GM12878 (cell line): ENCODE results near the gene PITX1. TPM values are rescaled to one million over a fixed set of nuclear protein-coding genes. Genes with fewer than 3 reads are reported as not detected.

Source experiments
- ATAC-seq: fragments of 200-7000 bp; cut with Tn5 transposase; 3 replicates; pipeline ENCODE4 v1.9.1; 2020; ENCODE audit warnings: mild to moderate bottlenecking, moderate library complexity
- BruUV-seq: library from RNA; stranded (reverse); fragments of 400-500 nt; replicated peaks from 2 replicates; lab custom pipeline; 2021; lab: Mats Ljungman, UMichigan
- CTCF ChIA-PET: fragments of 300-600 bp; sonication (Branson Sonifier 250); formaldehyde crosslinking; extraction: SDS; loops from one replicate; lab custom pipeline; 2021; ENCODE audit warnings: inconsistent platforms; lab: Yijun Ruan, JAX
- POLR2A ChIA-PET: fragments of 350-600 bp; formaldehyde crosslinking; extraction: SDS; loops from one replicate; lab custom pipeline; 2021; ENCODE audit warnings: inconsistent platforms; lab: Charles Lee
- RAD21 ChIA-PET: fragments of 300-600 bp; sonication (Branson Sonifier 250); formaldehyde crosslinking; loops from one replicate; lab custom pipeline; 2023; ENCODE audit warnings: antibody characterized with exemption; ENCODE audit not compliant: unreplicated experiment; lab: Charles Lee
- SMC1A ChIA-PET: fragments of 300-600 bp; sonication (Branson Sonifier 250); formaldehyde crosslinking; loops from one replicate; lab custom pipeline; 2023; ENCODE audit not compliant: unreplicated experiment, uncharacterized antibody; lab: Charles Lee
- DNase-seq: peaks from one replicate; pipeline ENCODE4 v3.0.0-alpha.2; 2011; ENCODE audit warnings: low read depth, low spot score
- FAIRE-seq: peaks from 3 replicates; lab custom pipeline; 2011; peaks lifted over from hg19 to GRCh38; lab: Jason Lieb, UNC
- H2AFZ ChIP-seq: 2 replicates; pipeline ENCODE4 v1.6.0; 2011; ENCODE audit warnings: low read depth, low read length, control low read depth; ENCODE audit not compliant: control insufficient read depth
- H3K27ac ChIP-seq: 2 replicates; pipeline ENCODE4 v1.5.1; 2011; ENCODE audit warnings: control low read depth; ENCODE audit not compliant: control insufficient read depth, insufficient read depth
- H3K27me3 ChIP-seq, 2 experiments: replicated peaks in 1 of 2; 2 replicates each; pipeline versions ENCODE4 v1.6.0 to v1.6.1; 2011; ENCODE audit warnings: low read length in 1 of 2; ENCODE audit not compliant: control insufficient read depth in 2 of 2, insufficient read depth in 2 of 2
- H3K36me3 ChIP-seq, 2 experiments: 2 replicates each; pipeline ENCODE4 v1.5.1; 2011; ENCODE audit warnings: low read length in 1 of 2; ENCODE audit not compliant: control insufficient read depth in 2 of 2, insufficient read depth in 2 of 2
- H3K4me1 ChIP-seq: 2 replicates; pipeline ENCODE4 v1.6.1; 2011; ENCODE audit warnings: mild to moderate bottlenecking, low read length, moderate library complexity, mixed read lengths; ENCODE audit not compliant: control insufficient read depth, insufficient read depth
- H3K4me2 ChIP-seq: 2 replicates; pipeline ENCODE4 v1.6.0; 2011; ENCODE audit warnings: control low read depth; ENCODE audit not compliant: control insufficient read depth, insufficient read depth
- H3K4me3 ChIP-seq: fragments of 200-600 bp; sonication (generic); 2 replicates; pipeline ENCODE4 v1.5.1; 2016
- H3K79me2 ChIP-seq: 2 replicates; pipeline ENCODE4 v1.6.0; 2011; ENCODE audit warnings: low read length; ENCODE audit not compliant: control insufficient read depth, insufficient read depth
- H3K9ac ChIP-seq: 2 replicates; pipeline ENCODE4 v1.8.0; 2011; ENCODE audit warnings: low read length, control low read depth, mixed read lengths; ENCODE audit not compliant: control insufficient read depth, insufficient read depth
- H3K9me3 ChIP-seq: replicated peaks from 3 replicates; pipeline ENCODE4 v1.5.1; 2011; ENCODE audit warnings: mild to moderate bottlenecking, low read length; ENCODE audit not compliant: control insufficient read depth, insufficient read depth
- H4K20me1 ChIP-seq: 2 replicates; pipeline ENCODE4 v1.6.0; 2011; ENCODE audit not compliant: control insufficient read depth, insufficient read depth
- ATF7 ChIP-seq: fragments of 450-650 bp; IDR thresholded peaks from 2 replicates; pipeline ENCODE4 v1.6.1; 2016; ENCODE audit warnings: low read depth, mild to moderate bottlenecking
- BACH1 ChIP-seq: fragments of 450-650 bp; IDR thresholded peaks from 2 replicates; pipeline ENCODE4 v1.6.1; 2017; ENCODE audit warnings: mild to moderate bottlenecking, borderline replicate concordance
- EP300 ChIP-seq, 2 experiments: fragments of 150-350 bp in 1 of 2; IDR thresholded peaks; 2 replicates each; pipeline ENCODE4 v1.6.1; 2011 to 2012; ENCODE audit warnings: low read depth in 2 of 2, low read length in 2 of 2, borderline replicate concordance in 1 of 2, improper control_type of control experiment in 1 of 2, inconsistent platforms in 1 of 2; ENCODE audit not compliant: control insufficient read depth in 1 of 2
- ETV6 ChIP-seq, 2 experiments: fragments of 450-650 bp in 1 of 2; IDR thresholded peaks in 1 of 2; conservative IDR thresholded peaks in 1 of 2; 2 replicates each; pipeline ENCODE4 v1.6.1; 2014; ENCODE audit warnings: antibody characterized with exemption in 1 of 2, borderline replicate concordance in 1 of 2, low read depth in 1 of 2, mild to moderate bottlenecking in 1 of 2, moderate library complexity in 1 of 2
- GATAD2B ChIP-seq: fragments of 450-650 bp; conservative IDR thresholded peaks from 2 replicates; pipeline ENCODE4 v1.6.1; 2017; ENCODE audit warnings: low read depth, mild to moderate bottlenecking, moderate library complexity
- HDGF ChIP-seq: fragments of 450-650 bp; IDR thresholded peaks from 2 replicates; pipeline ENCODE4 v1.6.1; 2016; ENCODE audit warnings: antibody characterized with exemption
- IKZF1 ChIP-seq: fragments of 450-650 bp; conservative IDR thresholded peaks from 2 replicates; pipeline ENCODE4 v1.6.1; 2017; ENCODE audit warnings: antibody characterized with exemption, mild to moderate bottlenecking
- IRF4 ChIP-seq: IDR thresholded peaks from 2 replicates; pipeline ENCODE4 v1.6.1; 2011; ENCODE audit warnings: low read depth, low read length
- LARP7 ChIP-seq: fragments of 450-650 bp; IDR thresholded peaks from 2 replicates; pipeline ENCODE4 v1.6.1; 2017; ENCODE audit warnings: mild to moderate bottlenecking
- MEF2A ChIP-seq: IDR thresholded peaks from 2 replicates; pipeline ENCODE4 v1.6.1; 2011; ENCODE audit warnings: low read depth, mild to moderate bottlenecking, low read length, moderate library complexity; ENCODE audit not compliant: insufficient read depth
- MYC ChIP-seq: IDR thresholded peaks from 2 replicates; pipeline ENCODE4 v1.6.1; 2011; ENCODE audit warnings: mild to moderate bottlenecking, low read length, moderate library complexity, inconsistent platforms; ENCODE audit not compliant: insufficient read depth, insufficient replicate concordance, insufficient read length, severe bottlenecking
- SIN3A ChIP-seq: IDR thresholded peaks from 2 replicates; pipeline ENCODE4 v1.6.1; 2012; ENCODE audit warnings: low read depth, low read length, improper control_type of control experiment
- SMAD5 ChIP-seq: IDR thresholded peaks from 2 replicates; pipeline ENCODE4 v1.6.1; 2016; ENCODE audit warnings: antibody characterized with exemption, low read depth
- ZBED1 ChIP-seq: IDR thresholded peaks from 2 replicates; pipeline ENCODE4 v1.6.1; 2016; ENCODE audit warnings: borderline replicate concordance
- WGBS: methylation state at CpG from one replicate; pipeline ENCODE4 v1.1.6; 2016; ENCODE audit warnings: low lambda C conversion rate; ENCODE audit not compliant: insufficient replicate concordance, insufficient coverage; ENCODE audit errors: missing lambda C conversion rate; 5-methylcytosine and 5-hydroxymethylcytosine counted together
- in situ Hi-C: fragments of 300-500 bp; cut with MboI; formaldehyde crosslinking; loops from 9 replicates; pipeline ENCODE4 v1.14.3; 2018; ENCODE audit warnings: mixed read lengths
- intact Hi-C: fragments of 100-400 bp; cut with micrococcal nuclease; formaldehyde crosslinking; loops from one replicate; pipeline ENCODE4 v1.14.2; 2022; ENCODE audit not compliant: unreplicated experiment
- polyA plus RNA-seq, 11 experiments: library from polyadenylated mRNA; depleted of rRNA in 4 of 11; unstranded in 6 of 11; stranded (reverse) in 5 of 11; fragments of >200 nt; fragmentation: Nextera tagmentation in 4 of 11; fragmentation: Illumina TruSeq in 1 of 11; extraction: Ambion mirVana in 4 of 11; extraction: Trizol in 1 of 11; gene quantifications; 1 replicate in 1 of 11; 2 replicates in 10 of 11; pipeline versions ENCODE4 v1.2.1 to v1.2.3, GENCODE V29; 2011 to 2016; ENCODE audit warnings: inconsistent platforms in 2 of 11, missing spikeins in 2 of 11, low read depth in 1 of 11
- total RNA-seq, 4 experiments: library from RNA; depleted of rRNA in 3 of 4; stranded (reverse); fragments of >200 nt in 3 of 4; fragmentation: Illumina TruSeq in 1 of 4; extraction: Trizol in 1 of 4; gene quantifications; 2 replicates each; pipeline versions ENCODE4 v1.2.1 to v1.2.3, GENCODE V29; 2013 to 2021

PITX1 gene
- total and polyA plus RNA-seq, 10 of the 15 experiments (the other 5 are each of a cell fraction or from before 2014, with no cell fraction given) = 0.16 to 1.1 (median 0.68) TPM; not detected in 5

DNA sequence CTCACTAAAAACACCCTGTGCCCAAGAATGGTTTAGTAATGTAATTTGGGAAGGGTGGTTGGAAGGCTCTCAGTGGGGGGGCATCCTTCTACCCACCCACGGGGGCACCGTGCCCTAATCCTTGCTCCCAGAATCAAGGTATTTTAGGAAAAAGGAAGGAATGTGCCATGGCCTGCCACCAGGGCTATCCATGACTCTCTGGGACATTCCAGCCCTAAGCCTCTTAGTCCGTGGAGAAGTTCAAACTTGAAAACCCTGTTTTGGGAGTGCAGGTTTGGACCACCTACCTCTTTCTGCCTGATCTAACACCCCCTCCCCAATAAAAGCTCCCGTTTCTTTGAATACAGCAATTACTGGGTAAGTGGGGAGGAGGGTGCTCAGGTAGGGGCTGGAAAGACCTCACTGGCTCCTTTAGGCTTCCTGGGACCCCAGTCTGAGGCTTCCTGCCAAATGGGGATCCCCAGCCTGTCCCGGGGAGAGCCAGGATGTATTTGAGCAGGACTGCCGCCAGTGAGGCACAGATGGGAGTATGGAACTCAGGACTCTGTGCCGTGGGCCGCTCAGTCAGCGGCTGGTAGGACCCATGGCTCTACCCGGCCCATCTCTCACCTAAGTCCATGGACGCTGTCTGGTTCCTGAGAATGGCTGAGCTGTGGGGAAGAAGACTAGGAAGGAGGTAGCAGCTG is 3.6 kb upstream of the PITX1 start:
- BruUV-seq = no TSS peak
- H3K27ac ChIP-seq = no peak overlapping the region
- WGBS = 10% methylated on average over 11 of the region's 11 CpGs
- H3K4me1 ChIP-seq = no peaks in the 10 kb centered on the region
- POLR2A ChIA-PET = no interaction called here
- no peak overlapping the region for H3K9ac ChIP-seq
- SMC1A ChIA-PET = no interaction called here
- no peaks in the 10 kb centered on the region for H3K36me3 ChIP-seq
- RAD21 ChIA-PET = no interaction called here
- no peak overlapping the region for H3K4me2 ChIP-seq
- intact Hi-C loops = no loop called here
- ATAC-seq = no peak
- no peaks in the 10 kb centered on the region for H3K79me2 ChIP-seq
- no peak for DNase-seq
- H3K4me3 ChIP-seq = no peak overlapping the region
- in situ Hi-C loops = no loop called here
- FAIRE-seq = no peak
- H3K9me3 ChIP-seq = no peaks in the 10 kb centered on the region
- H3K27me3 ChIP-seq = peaks cover 35 to 46% of the 10 kb centered on the region in 2 experiments
- peaks cover 2% of the 10 kb centered on the region; the same call in 1 of the 2 replicates for H4K20me1 ChIP-seq
- TF ChIP-seq IKZF1 (no peak), GATAD2B (no peak), ATF7 (no peak)
- CTCF ChIA-PET = no interaction called here
- no peak overlapping the region for H2AFZ ChIP-seq

DNA sequence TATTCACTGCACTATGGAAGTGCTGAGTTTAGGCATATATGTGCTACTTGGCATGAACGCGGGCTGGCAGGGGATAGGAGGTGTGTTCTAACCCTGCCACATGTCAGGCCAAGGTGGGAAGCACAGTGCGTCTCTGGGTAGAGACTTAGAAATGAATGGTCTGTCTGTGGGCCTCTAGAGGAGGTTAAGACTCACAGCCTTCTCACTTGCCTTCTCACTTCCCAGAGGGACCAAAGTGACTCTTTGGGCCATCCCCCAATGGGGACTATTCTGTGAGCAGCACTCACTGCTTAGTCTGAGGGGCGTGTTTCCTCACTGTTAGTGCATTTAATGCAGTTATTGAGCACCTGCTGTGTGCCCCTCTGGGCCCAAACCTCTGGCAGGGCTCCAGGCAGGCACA is 2.4 kb upstream of the PITX1 start:
- in situ Hi-C loops = no loop called here
- Histone ChIP-seq H3K9ac (no peak overlapping the region), H3K27ac (no peak overlapping the region), H2AFZ (no peak overlapping the region), H3K79me2 (no peaks in the 10 kb centered on the region), H3K9me3 (no peaks in the 10 kb centered on the region), H4K20me1 (peaks cover 2% of the 10 kb centered on the region; the same call in 1 of the 2 replicates), H3K4me1 (no peaks in the 10 kb centered on the region), H3K36me3 (no peaks in the 10 kb centered on the region), H3K4me3 (no peak overlapping the region), H3K4me2 (no peak overlapping the region), H3K27me3 (peaks cover 33 to 55% of the 10 kb centered on the region in 2 experiments)
- 38% methylated on average over 4 of the region's 4 CpGs for WGBS
- BruUV-seq = no TSS peak
- RAD21 ChIA-PET = no interaction called here
- no peak for ATAC-seq
- intact Hi-C loops = no loop called here
- CTCF ChIA-PET = no interaction called here
- no peak for FAIRE-seq
- SMC1A ChIA-PET = no interaction called here
- DNase-seq = no peak
- POLR2A ChIA-PET = no interaction called here
- TF ChIP-seq HDGF (no peak), ZBED1 (no peak), MEF2A (no peak), SIN3A (no peak), BACH1 (no peak), EP300 (IDR thresholded peaks at IDR 0.05; ENCODE audit: borderline replicate concordance in 1 of 2, control insufficient read depth in 1 of 2, low read depth in 2 of 2, low read length in 2 of 2) (no peak), IRF4 (no peak), SMAD5 (no peak), LARP7 (no peak), ETV6 (conservative IDR thresholded peaks at IDR 0.05 in 1 of 2, IDR thresholded peaks at IDR 0.05 in 1 of 2; ENCODE audit: borderline replicate concordance in 1 of 2, low read depth in 1 of 2) (no peak), MYC (no peak)
